Body of pancreas (tissue), 4 donors: ENCODE data around the gene HOXC4. TPM values are rescaled to one million over a fixed set of nuclear protein-coding genes. Genes with fewer than 3 reads are reported as not detected.

Source experiments
- ATAC-seq: fragments of 150-250 bp; one replicate; pipeline ENCODE4 v1.9.1; 2016
- DNase-seq, 4 donors: peaks; one replicate each; pipeline ENCODE4 v3.0.0-alpha.2; 2019
- H3K27ac ChIP-seq, 4 donors: fragments of 200-600 bp; sonication (generic); 1 replicate in 3 of 4; 2 replicates in 1 of 4; pipeline versions ENCODE4 v1.5.1 to v1.6.1; 2016 to 2019; ENCODE audit warnings: mild to moderate bottlenecking in 1 of 4, mixed read lengths in 1 of 4, moderate library complexity in 1 of 4
- H3K27me3 ChIP-seq, 2 donors: fragments of 200-600 bp; sonication (generic); one replicate each; pipeline ENCODE4 v1.6.0; 2016; ENCODE audit warnings: mild to moderate bottlenecking in 1 of 2
- H3K36me3 ChIP-seq, 2 donors: fragments of 200-600 bp; sonication (generic); replicated peaks in 1 of 2; 2 replicates each; pipeline ENCODE4 v1.5.1; 2016; ENCODE audit warnings: low read depth in 2 of 2; ENCODE audit not compliant: insufficient read depth in 1 of 2
- H3K4me1 ChIP-seq: fragments of 200-600 bp; sonication (generic); one replicate; pipeline ENCODE4 v1.6.0; 2016
- H3K4me3 ChIP-seq, 2 donors: fragments of 200-600 bp; sonication (generic); 1 replicate in 1 of 2; 2 replicates in 1 of 2; pipeline ENCODE4 v1.5.1; 2016 to 2019
- H3K9me3 ChIP-seq, 3 donors: fragments of 200-600 bp; sonication (generic); 1 replicate in 2 of 3; 2 replicates in 1 of 3; pipeline ENCODE4 v1.5.1; 2016
- POLR2A ChIP-seq, 3 donors: fragments of 450-650 bp; IDR thresholded peaks; one replicate each; pipeline ENCODE4 v1.6.1; 2016; ENCODE audit warnings: antibody characterized with exemption in 3 of 3, mild to moderate bottlenecking in 2 of 3
- WGBS, 2 donors: methylation state at CpG; one replicate each; pipeline ENCODE4 v1.1.5; 2017; 5-methylcytosine and 5-hydroxymethylcytosine counted together
- intact Hi-C: fragments of 100-400 bp; cut with DNase I; formaldehyde crosslinking; loops from one replicate; pipeline ENCODE4 v1.15.1; 2023
- total RNA-seq, 2 donors: library from RNA; depleted of rRNA; stranded (reverse); fragments of >200 nt; gene quantifications; one replicate each; pipeline ENCODE4 v1.1.0, GENCODE V29; 2016
- TF ChIP-seq, protein P1 (sequence below), 7 experiments: fragments of 450-650 bp in 4 of 7; fragments of 200-600 bp in 3 of 7; sonication (generic) in 3 of 7; IDR thresholded peaks; one replicate each; pipeline ENCODE4 v1.5.1; 2016 to 2019; ENCODE audit warnings: antibody characterized with exemption in 7 of 7

HOXC4 gene
- total RNA-seq, 2 donors from 2014 or later: not detected

DNA sequence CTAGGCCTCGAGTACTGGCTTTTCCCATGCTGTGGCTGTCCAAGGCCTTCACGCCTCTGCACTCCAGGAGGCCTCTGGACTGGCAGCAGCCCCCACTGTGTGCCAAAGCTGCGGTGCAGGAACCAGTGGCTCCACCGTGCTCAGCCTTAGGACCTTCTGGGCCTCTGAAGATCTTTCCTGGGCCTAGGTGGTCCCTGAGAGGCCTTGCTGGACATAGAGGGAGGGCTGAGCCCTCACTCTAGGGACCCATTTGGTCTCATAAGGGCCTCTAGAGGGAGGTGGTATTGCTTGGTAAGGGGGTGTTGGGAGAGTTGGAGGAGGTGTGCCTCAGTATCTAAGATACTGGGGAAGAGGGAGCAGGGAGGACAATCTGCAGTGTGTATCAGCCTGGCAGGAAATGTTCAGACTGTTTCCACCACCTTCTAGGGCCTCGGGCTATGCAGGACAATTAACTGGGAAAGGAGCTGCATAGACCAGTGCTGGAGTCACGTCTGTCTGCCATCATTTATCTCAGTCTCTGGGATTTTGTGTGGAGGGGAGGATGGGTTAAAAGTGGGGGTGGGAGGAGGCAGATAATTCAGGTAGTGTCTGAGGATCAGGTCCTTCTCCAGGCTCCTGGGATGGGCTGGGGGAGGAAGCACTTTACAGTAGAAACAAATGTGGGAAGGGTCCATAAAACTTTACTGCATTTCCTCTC lies 17.9 kb upstream of the HOXC4 start:
- no peak for ATAC-seq
- Histone ChIP-seq H3K27me3 (peaks cover 4 to 40% of the 10 kb centered on the region in 2 donors), H3K36me3 (no peaks in the 10 kb centered on the region), H3K4me1 (peaks cover 22% of the 10 kb centered on the region), H3K9me3 (no peaks in the 10 kb centered on the region), H3K27ac (no peak overlapping the region), H3K4me3 (no peak overlapping the region)
- WGBS, 2 donors: 71 to 76% methylated on average over 6 of the region's 6 CpGs
- intact Hi-C loops: no loop called here
- no peak for DNase-seq
- no peak for TF ChIP-seq POLR2A (IDR thresholded peaks at IDR 0.05)
- TF ChIP-seq, protein P1, sequence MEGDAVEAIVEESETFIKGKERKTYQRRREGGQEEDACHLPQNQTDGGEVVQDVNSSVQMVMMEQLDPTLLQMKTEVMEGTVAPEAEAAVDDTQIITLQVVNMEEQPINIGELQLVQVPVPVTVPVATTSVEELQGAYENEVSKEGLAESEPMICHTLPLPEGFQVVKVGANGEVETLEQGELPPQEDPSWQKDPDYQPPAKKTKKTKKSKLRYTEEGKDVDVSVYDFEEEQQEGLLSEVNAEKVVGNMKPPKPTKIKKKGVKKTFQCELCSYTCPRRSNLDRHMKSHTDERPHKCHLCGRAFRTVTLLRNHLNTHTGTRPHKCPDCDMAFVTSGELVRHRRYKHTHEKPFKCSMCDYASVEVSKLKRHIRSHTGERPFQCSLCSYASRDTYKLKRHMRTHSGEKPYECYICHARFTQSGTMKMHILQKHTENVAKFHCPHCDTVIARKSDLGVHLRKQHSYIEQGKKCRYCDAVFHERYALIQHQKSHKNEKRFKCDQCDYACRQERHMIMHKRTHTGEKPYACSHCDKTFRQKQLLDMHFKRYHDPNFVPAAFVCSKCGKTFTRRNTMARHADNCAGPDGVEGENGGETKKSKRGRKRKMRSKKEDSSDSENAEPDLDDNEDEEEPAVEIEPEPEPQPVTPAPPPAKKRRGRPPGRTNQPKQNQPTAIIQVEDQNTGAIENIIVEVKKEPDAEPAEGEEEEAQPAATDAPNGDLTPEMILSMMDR (IDR thresholded peaks at IDR 0.05): no peak

DNA sequence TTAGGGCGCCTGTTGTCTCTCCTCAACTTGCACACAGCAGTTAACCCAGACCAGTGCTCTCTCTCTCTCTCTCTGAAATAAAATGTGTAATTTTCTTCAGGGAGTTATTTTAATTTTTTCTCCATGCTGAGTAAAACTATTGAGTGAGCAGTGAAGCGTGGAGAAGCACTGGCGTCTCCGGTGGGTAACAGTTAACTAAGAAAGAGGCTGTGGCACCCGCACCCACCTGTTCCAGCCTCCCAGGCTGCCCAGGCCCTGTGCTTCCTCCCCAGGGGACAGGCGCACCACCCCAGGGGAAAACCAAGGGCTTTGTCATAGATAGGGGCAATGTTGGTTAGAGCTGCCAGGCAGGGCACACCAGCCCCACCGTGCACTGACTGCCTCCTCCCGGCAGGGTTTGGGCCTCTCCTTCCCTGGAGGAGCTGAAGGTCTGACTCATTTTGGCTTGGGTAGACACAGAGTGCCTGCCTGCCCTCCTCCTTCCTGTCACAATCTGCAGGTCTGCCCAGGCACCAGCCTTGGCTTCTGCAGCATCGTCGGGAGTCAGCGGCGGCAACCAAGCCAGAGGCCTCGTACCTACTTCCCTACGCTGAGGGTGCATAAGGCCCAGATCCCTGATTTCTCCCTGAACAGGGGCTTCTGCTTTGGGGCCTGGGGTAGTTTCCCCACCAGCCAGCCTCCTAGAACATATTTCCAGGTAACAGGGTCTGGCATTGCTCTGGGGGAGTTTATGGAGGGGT lies 16.8 kb upstream of the HOXC4 start:
- Histone ChIP-seq H3K4me3 (no peak overlapping the region), H3K27ac (no peak overlapping the region), H3K36me3 (no peaks in the 10 kb centered on the region), H3K9me3 (no peaks in the 10 kb centered on the region), H3K4me1 (peaks cover 17% of the 10 kb centered on the region), H3K27me3 (peaks cover 4 to 31% of the 10 kb centered on the region in 2 donors)
- intact Hi-C loops: no loop called here
- ATAC-seq (no peak), DNase-seq (no peak)
- WGBS, 2 donors: 68 to 75% methylated on average over 11 to 14 of the region's 14 CpGs
- TF ChIP-seq, protein P1 (IDR thresholded peaks at IDR 0.05): no peak

DNA sequence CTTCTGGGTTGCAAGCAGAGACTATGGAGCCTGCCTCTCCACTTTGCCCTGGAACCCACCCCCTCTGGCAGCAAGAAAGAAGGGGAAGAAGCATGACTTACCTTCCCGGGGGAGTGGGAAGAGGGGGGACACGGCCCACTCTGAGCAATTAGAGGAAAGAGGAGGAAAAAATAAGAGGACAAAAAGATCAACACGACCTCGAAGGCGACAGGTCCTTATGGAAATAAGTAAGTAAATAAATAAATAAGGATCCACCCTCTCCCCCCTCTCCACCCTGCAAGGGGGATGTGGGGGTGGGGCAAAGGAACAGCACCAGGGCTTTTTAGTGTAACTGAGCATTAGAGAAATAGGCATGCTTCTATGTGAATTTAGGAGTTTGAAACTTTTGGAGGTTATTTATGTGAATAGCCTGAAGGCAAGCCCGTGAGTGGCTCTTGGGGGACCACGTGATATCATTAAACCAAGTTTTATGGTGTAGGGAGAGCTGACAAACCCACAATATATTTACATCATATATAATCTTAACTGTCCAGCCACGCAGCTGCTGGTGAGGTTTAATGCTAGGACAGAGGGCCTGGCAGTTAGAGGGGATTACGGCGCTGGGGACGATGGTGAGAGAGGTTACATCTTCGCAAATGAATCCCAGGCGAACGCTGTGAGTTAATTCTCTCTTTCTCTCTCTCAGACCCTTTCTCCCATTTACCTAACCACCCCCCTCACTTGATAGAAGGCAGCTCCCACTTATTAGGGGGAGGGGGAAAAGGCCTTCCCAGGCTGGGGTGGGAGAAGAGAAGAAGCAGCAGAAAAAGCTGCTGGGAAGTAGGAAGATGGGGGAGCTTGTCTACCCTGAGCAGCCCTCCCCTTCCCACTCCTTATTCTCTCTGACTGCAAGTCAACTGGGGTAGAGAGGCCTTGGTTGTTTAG lies 16.0 kb upstream of the HOXC4 start:
- peaks cover 4 to 29% of the 10 kb centered on the region in 2 donors for H3K27me3 ChIP-seq
- DNase-seq (no peak), ATAC-seq (no peak)
- no peaks in the 10 kb centered on the region for H3K36me3 ChIP-seq
- WGBS, 2 donors: 58 to 60% methylated on average over 14 of the region's 14 CpGs
- TF ChIP-seq, protein P1 (IDR thresholded peaks at IDR 0.05): no peak
- TF ChIP-seq POLR2A (IDR thresholded peaks at IDR 0.05): no peak
- intact Hi-C loops: no loop called here
- peaks cover 16% of the 10 kb centered on the region for H3K4me1 ChIP-seq
- H3K27ac ChIP-seq: no peak overlapping the region
- H3K4me3 ChIP-seq: no peak overlapping the region
- H3K9me3 ChIP-seq: no peaks in the 10 kb centered on the region

DNA sequence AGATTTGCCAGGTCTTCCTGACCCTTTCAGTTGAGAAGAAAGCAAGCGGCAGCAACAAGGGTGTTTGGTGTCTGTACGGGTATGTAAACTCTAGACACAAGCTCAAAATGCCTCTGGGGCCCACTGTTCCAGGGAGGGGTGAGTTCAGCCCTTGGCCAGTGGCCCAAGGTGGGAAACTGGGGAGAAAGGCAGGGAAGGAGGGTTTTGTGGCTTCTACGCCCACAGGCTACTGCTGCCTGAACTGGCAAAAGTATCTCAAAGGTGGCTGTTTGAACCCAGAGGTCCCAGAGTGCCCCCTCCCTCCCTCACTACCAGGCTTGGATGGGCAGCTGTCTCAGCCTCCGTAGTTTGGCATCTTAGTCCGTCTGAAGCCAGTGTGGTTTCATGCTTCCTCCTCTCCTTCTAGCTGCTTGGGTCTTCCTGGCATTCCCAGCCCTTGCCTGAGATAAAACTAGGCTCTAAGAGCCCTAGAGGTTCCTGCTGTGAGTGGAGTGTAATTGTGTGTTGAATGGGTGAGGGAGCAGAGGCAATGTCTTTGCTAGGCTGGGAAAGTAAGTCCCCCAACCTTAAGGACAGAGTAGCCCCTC lies 15.3 kb upstream of the HOXC4 start:
- no peaks in the 10 kb centered on the region for H3K36me3 ChIP-seq
- H3K27ac ChIP-seq: no peak overlapping the region
- no peak for TF ChIP-seq POLR2A (IDR thresholded peaks at IDR 0.05)
- TF ChIP-seq, protein P1 (IDR thresholded peaks at IDR 0.05): no peak
- no peak overlapping the region for H3K4me3 ChIP-seq
- DNase-seq (no peak), ATAC-seq (no peak)
- peaks cover 8% of the 10 kb centered on the region for H3K4me1 ChIP-seq
- intact Hi-C loops: no loop called here
- 61 to 67% methylated on average over 5 of the region's 5 CpGs for WGBS, 2 donors
- no peaks in the 10 kb centered on the region for H3K9me3 ChIP-seq
- H3K27me3 ChIP-seq: peaks cover 0 to 22% of the 10 kb centered on the region in 2 donors
